Activated CD4-positive, alpha-beta memory T cell treated with anti-CD3 and anti-CD28 coated beads, Interleukin-2, amount 10 ng/mL, durations not matched to agents 7 days and 5 days (primary cell): ENCODE data around the gene ARAP1. TPM values are rescaled to one million over a fixed set of nuclear protein-coding genes. Genes with fewer than 3 reads are reported as not detected.

Experiments used
- CTCF ChIA-PET: fragments of 350-600 bp; sonication (Branson Sonifier 250); formaldehyde crosslinking; loops from one replicate; lab custom pipeline; 2021; ENCODE audit warnings: antibody characterized with exemption, inconsistent platforms; lab: Charles Lee
- POLR2A ChIA-PET: fragments of 350-600 bp; sonication (Branson Sonifier 250); formaldehyde crosslinking; loops from one replicate; lab custom pipeline; 2021; ENCODE audit warnings: antibody characterized with exemption; lab: Charles Lee
- DNase-seq: peaks from one replicate; pipeline ENCODE4 v3.0.0-alpha.2; 2020
- H3K27ac Mint-ChIP-seq: one replicate; pipeline ENCODE4 v1.8.0; 2021; ENCODE audit warnings: mild to moderate bottlenecking, mixed read lengths
- H3K27me3 Mint-ChIP-seq: one replicate; pipeline ENCODE4 v1.8.0; 2021; ENCODE audit warnings: mixed read lengths
- H3K36me3 Mint-ChIP-seq: one replicate; pipeline ENCODE4 v1.8.0; 2021; ENCODE audit warnings: low read depth, mixed read lengths
- H3K4me1 Mint-ChIP-seq: one replicate; pipeline ENCODE4 v1.8.0; 2021; ENCODE audit warnings: mixed read lengths
- H3K4me3 Mint-ChIP-seq: one replicate; pipeline ENCODE4 v1.8.0; 2021; ENCODE audit warnings: mild to moderate bottlenecking, mixed read lengths
- H3K9me3 Mint-ChIP-seq: one replicate; pipeline ENCODE4 v1.8.0; 2021; ENCODE audit warnings: mixed read lengths
- total RNA-seq, 2 experiments: library from RNA; stranded (reverse); gene quantifications; one replicate each; pipeline ENCODE4 v1.2.3, GENCODE V29; 2021

Gene ARAP1
- total RNA-seq, 2 experiments from 2014 or later = 108 to 109 TPM

DNA sequence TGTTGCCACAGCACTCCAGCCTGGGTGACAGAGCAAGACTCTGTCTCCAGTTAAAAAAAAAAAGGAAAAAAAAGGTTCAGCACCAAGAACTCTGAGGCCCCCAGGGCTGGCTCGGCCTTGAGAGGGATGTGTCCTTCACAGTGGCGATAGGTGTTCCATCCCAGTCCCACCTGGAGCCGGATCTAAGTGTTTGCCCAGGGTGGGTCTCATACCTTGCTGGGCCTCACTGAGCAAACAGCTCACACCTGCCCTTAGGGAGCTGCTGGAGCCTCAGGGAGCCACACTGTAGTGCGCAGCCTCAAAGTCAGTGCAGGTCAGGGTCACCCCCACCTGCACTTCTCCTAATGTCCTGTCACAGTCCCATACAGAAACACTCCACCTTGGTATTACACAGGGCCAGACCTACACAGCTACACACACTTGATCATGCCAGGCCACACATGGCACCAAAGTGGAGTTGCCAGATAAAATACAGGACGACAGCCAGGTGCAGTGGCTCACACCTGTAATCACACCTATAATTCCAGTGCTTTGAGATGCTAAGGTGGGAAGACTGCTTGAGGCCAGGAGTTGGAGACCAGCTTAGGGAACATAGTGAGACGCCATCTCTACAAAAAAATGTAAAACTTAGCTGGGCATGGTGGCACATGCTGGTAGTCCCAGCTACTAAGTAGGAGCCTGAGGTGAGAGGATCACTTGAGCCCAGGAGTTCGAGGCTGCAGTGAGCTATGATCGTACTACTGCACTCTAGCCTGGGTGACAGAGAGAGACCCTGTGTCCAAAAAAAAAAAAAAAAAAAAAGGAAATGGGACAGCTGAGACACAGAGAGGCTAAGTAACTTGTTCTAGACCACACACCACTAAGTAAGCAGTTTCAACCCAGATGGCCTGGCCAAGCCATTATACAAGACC is 34.4 kb upstream of the ARAP1 start:
- no peak for DNase-seq
- POLR2A ChIA-PET = interaction anchor here (0.9 to 1.3 kb wide), 3 partner anchors 11 to 390 kb away, joined by 3 to 4 read pairs (median 4); no protein-coding TSS in a partner anchor
- no peak overlapping the region for H3K4me3 Mint-ChIP-seq
- H3K4me1 Mint-ChIP-seq = peaks cover 16% of the 10 kb centered on the region
- CTCF ChIA-PET = interaction anchor here (0.7 to 1.8 kb wide), 5 partner anchors 11 to 396 kb away, joined by 3 to 9 read pairs (median 4); no protein-coding TSS in a partner anchor
- no peak overlapping the region for H3K27ac Mint-ChIP-seq
- H3K27me3 Mint-ChIP-seq = no peaks in the 10 kb centered on the region
- H3K9me3 Mint-ChIP-seq = no peaks in the 10 kb centered on the region
- no peaks in the 10 kb centered on the region for H3K36me3 Mint-ChIP-seq

DNA sequence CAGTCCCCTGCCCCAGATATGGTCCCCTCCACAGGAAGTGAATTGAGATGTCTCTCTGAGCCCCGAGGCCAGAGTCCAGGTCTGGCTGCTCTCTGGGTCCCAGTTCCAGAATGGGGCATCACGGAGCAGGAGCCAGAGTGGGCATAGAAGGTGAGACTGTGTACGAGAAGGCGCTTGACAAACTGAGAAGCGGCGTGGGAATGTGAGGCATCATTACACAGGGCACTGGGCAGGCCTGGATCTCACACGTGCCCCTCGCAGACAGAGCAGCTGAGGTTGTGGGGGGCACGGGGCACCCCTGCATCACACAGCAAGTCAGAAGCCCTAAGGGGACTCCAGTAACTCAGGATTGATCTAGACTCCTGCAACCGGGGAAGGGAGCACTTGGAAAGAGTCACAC is 32.5 kb upstream of the ARAP1 start:
- H3K27me3 Mint-ChIP-seq = peaks cover 8% of the 10 kb centered on the region
- ChIA-PET POLR2A (no interaction called here), CTCF (no interaction called here)
- H3K27ac Mint-ChIP-seq = no peak overlapping the region
- H3K9me3 Mint-ChIP-seq = no peaks in the 10 kb centered on the region
- DNase-seq = no peak
- no peaks in the 10 kb centered on the region for H3K36me3 Mint-ChIP-seq
- peaks cover 19% of the 10 kb centered on the region for H3K4me1 Mint-ChIP-seq
- H3K4me3 Mint-ChIP-seq = no peak overlapping the region

DNA sequence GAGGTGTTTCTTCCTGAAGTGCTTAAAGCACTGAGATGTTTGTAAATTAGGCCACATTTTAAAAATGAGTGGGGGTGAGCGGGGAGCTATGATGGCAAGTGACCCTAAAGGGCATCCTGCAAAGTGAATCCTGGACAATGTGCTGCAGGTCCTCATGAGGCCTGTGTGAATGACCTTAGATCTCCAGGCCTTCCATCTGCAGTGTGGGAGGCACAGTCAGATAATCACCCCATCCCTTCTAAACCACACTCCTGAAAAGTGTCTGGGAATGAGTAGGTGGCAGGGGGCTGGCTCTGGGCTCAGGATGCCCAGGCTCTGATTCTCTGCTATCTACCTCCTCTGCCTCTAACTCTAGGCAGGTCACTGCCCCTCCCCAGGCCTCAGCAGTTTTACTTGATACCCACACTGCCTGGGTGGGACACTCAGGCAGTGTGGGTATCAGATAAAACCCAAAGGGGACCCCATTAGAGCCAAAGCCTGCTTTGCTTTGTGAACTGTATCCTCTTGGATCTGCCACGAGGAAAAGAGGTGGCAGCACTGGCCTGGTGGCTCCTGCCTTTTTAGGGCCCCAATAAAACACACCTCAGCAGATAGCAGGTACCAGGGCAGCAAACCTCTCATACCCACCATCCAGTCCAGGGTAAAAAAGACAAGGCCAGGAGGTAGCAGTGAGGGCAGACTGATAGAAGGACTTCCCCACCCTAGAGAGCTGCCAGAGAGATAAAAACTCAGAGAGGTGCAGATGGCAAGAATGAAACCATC is 31.1 kb upstream of the ARAP1 start:
- peaks cover 11% of the 10 kb centered on the region for H3K27me3 Mint-ChIP-seq
- no peaks in the 10 kb centered on the region for H3K36me3 Mint-ChIP-seq
- peaks cover 19% of the 10 kb centered on the region for H3K4me1 Mint-ChIP-seq
- ChIA-PET POLR2A (interaction anchor here (1.3 to 2.0 kb wide), 5 partner anchors 10 to 116 kb away, joined by 3 to 8 read pairs (median 3); no protein-coding TSS in a partner anchor), CTCF (interaction anchor here (0.9 to 3.4 kb wide), 6 partner anchors 11 to 359 kb away, joined by 3 to 12 read pairs (median 6); partner anchors contain the start of genes ATG16L2 and STARD10)
- DNase-seq = no peak
- H3K27ac Mint-ChIP-seq = no peak overlapping the region
- H3K9me3 Mint-ChIP-seq = no peaks in the 10 kb centered on the region
- H3K4me3 Mint-ChIP-seq = no peak overlapping the region

DNA sequence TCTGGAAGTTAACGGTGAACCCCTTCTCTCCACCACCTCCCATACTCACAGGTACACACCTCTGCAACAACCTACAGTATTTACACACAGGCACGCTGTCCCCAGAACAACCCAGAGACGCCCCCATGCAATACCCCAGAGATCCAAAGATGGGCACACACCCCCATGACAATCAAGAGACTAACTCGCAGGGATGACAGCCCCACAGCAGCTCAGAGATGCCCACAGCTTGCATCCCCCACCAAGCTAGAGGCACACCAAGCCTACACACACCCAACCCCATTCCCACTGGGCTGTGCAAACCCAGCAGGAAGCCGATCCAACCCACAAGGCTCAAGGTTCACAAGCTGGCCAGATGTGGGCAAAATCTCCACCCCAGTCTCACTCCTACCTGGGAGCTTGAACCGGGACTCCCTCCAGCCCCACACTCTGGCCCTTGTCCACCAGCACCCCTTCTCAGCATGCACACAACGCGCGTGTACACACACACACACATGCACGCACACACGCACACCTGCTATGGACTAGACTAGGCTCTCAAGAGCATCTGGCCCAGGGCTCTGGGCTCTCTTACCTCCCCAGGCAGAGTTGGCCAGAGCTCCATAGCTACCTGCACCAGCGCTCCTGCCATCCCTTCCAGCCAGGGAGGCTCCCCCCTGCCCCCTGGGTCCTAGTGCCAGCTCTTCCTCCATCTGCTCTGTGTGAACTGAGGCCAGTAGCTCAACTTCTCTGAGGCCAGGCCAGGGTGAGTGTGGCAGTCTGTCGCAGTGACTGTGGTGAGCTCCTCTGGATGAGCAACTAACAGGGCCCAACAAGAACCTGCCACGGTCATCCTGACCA is 30.1 kb upstream of the ARAP1 start:
- Mint-ChIP-seq H3K9me3 (no peaks in the 10 kb centered on the region), H3K4me3 (peak overlapping the region; percentile 72), H3K4me1 (peaks cover 12% of the 10 kb centered on the region), H3K36me3 (no peaks in the 10 kb centered on the region), H3K27me3 (peaks cover 11% of the 10 kb centered on the region), H3K27ac (no peak overlapping the region)
- no peak for DNase-seq
- ChIA-PET CTCF (interaction anchor here (0.9 to 3.4 kb wide), 6 partner anchors 12 to 360 kb away, joined by 3 to 12 read pairs (median 6); partner anchors contain the start of genes ATG16L2 and STARD10), POLR2A (interaction anchor here (0.8 to 2.0 kb wide), 8 partner anchors 9 to 115 kb away, joined by 3 to 8 read pairs (median 3); partner anchors contain the start of gene STARD10)

DNA sequence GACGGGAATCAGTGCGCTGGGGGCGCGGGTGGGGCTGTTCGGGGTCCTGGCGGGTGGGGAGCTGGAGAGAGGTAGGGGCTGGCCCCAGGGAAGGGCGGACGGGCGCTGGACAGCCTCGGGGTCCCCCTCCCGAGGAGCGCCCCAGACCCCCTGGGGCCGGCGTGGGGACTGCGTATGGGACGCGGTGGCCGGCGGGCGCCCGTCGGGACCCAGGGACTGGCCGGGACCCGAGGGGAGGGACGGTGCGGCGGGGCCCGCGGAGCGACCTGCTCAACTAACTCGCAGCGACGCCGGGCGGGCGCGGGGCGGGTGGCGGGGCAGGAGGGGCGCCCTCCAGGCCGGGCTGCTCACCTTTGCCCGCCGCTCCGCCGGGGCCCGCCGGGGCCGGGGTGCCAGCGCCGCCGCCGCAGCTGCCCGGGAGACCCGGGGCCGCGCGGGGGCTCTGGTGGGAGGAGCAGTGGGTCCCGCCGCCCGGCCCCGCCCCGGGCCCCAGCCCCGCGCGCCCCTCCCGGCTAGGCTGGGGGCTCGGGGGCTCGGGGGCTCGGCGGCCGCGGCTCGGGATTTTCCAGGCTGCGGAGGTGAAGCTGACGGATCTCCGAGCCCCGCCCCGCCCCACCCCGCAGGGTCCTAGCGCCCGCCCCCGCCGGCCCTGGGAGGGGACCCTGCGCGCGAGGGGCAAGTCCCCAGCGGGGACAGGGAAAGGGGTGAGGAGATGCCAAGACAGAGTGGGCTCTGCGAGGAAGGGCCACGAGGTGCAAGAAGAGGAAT is 29.3 kb upstream of the ARAP1 start:
- no peaks in the 10 kb centered on the region for H3K36me3 Mint-ChIP-seq
- no peaks in the 10 kb centered on the region for H3K9me3 Mint-ChIP-seq
- peak overlapping the region; percentile 72 for H3K4me3 Mint-ChIP-seq
- peaks cover 15% of the 10 kb centered on the region for H3K4me1 Mint-ChIP-seq
- POLR2A ChIA-PET = interaction anchor here (1.0 to 2.0 kb wide), 9 partner anchors 8 to 114 kb away, joined by 3 to 8 read pairs (median 3); no protein-coding TSS in a partner anchor
- CTCF ChIA-PET = interaction anchor here (1.5 to 3.4 kb wide), 4 partner anchors 32 to 97 kb away, joined by 3 to 12 read pairs (median 6); partner anchors contain the start of gene ATG16L2
- H3K27ac Mint-ChIP-seq = no peak overlapping the region
- peak; percentile 42 for DNase-seq
- H3K27me3 Mint-ChIP-seq = peaks cover 11% of the 10 kb centered on the region

DNA sequence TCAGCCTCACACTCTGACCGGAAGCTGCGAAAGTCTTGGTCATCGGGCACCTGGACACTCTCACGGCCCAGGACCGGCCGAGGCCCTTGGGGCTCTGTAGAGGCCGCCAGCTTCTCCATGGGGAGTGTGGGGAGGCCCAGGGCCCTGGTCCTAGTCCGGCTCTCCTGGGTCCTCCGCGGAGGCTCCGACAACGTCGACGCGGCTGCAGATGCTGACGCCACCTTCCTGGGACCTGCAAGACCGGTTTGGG is 28.8 kb upstream of the ARAP1 start:
- DNase-seq = no peak
- Mint-ChIP-seq H3K4me3 (peak overlapping the region; percentile 64), H3K4me1 (peaks cover 15% of the 10 kb centered on the region), H3K27me3 (peaks cover 11% of the 10 kb centered on the region), H3K27ac (no peak overlapping the region), H3K36me3 (no peaks in the 10 kb centered on the region), H3K9me3 (no peaks in the 10 kb centered on the region)
- CTCF ChIA-PET = interaction anchor here (3.4 kb wide), 1 partner anchor 32 kb away, joined by 12 read pairs; the partner anchor contains the start of gene ATG16L2
- POLR2A ChIA-PET = interaction anchor here (1.2 to 1.5 kb wide), 2 partner anchors 10 to 43 kb away, joined by 3 to 5 read pairs; no protein-coding TSS in a partner anchor

DNA sequence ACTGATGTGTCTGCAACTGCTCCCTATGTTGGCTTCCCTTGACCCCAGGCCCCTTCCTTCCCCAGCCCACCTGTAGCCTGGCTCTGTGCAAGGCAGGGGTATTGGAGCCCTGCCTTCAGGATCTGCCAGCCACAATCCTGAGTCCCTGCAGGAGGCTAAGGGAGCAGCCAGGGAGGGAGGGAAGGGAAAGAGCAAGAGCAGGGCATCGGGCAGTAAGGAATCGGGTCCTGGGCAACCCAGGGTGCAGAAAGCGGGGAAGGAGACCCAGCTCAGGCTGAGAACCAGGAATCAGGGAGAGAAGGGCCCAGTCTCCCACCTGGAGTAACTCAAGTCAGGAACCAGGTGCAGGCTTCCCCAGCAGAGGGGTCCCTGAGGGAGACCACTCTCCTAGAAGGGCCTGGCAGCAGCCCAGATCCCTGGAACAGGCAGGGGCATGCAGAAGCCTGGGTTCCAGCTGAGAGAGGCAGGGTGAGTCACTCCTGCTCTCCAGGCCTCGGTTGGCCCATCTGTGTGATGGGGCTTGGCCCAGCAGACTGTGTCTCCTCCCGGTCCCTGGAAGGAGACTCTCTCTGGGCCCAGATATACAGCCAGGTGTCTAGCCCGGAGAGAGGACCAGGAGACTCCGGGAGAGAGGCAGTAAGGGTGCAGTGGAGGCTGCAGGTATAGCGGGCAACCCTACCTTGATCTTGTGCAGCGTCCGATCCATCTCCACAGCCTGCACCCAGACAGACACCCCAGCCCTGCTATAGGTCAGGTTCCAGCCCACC is 28.3 kb upstream of the ARAP1 start:
- DNase-seq = no peak
- H3K27ac Mint-ChIP-seq = no peak overlapping the region
- H3K4me1 Mint-ChIP-seq = peaks cover 15% of the 10 kb centered on the region
- H3K36me3 Mint-ChIP-seq = no peaks in the 10 kb centered on the region
- peaks cover 11% of the 10 kb centered on the region for H3K27me3 Mint-ChIP-seq
- CTCF ChIA-PET = interaction anchor here (3.4 kb wide), 1 partner anchor 33 kb away, joined by 12 read pairs; the partner anchor contains the start of gene ATG16L2
- H3K4me3 Mint-ChIP-seq = peak overlapping the region; percentile 64
- POLR2A ChIA-PET = interaction anchor here (1.2 to 1.5 kb wide), 2 partner anchors 9 to 42 kb away, joined by 3 to 5 read pairs; no protein-coding TSS in a partner anchor
- no peaks in the 10 kb centered on the region for H3K9me3 Mint-ChIP-seq

DNA sequence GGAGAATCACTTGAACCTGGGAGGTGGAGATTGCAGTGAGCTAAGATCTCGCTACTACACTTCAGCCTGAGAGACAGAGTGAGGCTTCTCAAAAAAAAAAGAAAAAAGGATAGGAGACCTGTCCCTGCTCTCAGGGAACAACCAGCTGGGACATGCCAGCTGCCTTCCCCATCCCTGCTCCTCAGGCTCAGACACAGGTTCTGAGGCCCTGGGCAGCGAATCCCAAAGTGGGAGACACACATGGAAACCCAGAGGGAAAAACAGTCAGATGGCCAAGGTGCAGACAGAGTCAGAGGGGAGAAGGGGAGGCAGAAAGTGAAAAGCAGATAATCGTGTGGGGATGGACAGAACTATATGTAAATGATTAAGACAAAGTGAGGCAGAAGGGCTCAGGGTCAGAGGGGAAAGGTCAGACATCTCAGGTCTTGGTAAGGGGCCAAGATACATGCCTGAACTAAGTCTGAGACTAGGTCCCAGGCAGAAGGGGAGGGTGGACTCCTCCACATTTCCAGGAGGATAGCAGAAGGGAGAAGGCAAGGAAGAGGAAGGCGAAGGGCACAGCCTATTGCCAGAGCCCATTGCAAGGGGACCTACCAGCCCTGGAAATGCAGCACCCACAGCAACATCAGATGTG is 27.4 kb upstream of the ARAP1 start:
- ChIA-PET POLR2A (interaction anchor here (0.7 to 1.2 kb wide), 3 partner anchors 22 to 363 kb away, joined by 3 to 4 read pairs (median 3); no protein-coding TSS in a partner anchor), CTCF (no interaction called here)
- no peak for DNase-seq
- Mint-ChIP-seq H3K27me3 (peaks cover 11% of the 10 kb centered on the region), H3K4me3 (peak overlapping the region; percentile 21), H3K9me3 (no peaks in the 10 kb centered on the region), H3K4me1 (peaks cover 15% of the 10 kb centered on the region), H3K27ac (no peak overlapping the region), H3K36me3 (no peaks in the 10 kb centered on the region)

DNA sequence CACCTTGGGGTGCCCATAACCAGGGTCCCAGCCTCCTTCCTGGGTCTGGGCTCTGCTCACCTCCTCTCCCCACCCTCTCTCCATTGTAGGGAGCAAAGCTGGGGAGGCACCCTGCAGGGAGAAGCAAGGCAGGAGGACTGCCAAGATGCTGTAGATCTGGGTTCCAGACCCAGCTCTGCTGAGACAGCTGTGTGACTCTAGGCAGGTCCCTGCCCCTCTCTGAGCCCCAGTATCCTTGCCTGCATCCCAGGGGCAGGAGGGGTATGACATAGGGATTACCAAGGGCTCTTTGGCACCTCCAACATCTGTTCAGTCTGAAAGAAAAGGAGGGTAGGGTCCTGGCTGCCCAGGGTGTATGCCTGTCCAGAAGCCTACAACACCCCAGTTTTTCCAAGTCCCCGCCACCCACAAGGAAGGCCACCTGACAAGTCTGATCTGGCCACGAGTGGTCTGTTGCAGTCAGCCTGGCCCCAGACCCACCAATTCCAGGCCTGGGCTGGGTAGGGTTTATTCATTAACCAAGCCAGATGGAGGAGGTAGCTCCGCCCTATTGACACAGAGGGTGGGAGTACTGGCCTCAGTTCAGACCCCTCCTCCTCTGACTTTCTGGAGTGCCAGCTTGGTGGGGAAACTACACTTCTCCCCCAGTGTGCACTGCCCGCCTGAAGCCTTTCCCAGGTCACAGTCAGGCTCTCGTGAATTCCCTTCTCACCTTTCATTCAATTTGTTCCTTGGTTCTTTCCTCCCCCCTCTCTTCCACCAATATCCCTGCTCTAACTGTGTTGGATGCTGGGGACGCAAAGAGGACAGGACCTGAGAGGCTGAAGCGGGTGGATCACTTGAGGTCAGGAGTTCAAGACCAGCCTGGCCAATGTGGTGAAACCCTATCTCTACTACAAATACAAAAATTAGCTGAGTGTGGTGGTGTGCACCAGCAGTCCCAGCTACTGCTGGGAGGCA is 26.6 kb upstream of the ARAP1 start:
- H3K27me3 Mint-ChIP-seq = peaks cover 11% of the 10 kb centered on the region
- H3K4me3 Mint-ChIP-seq = no peak overlapping the region
- DNase-seq = no peak
- H3K36me3 Mint-ChIP-seq = no peaks in the 10 kb centered on the region
- H3K27ac Mint-ChIP-seq = no peak overlapping the region
- ChIA-PET POLR2A (interaction anchor here (0.7 to 1.2 kb wide), 4 partner anchors 16 to 364 kb away, joined by 3 to 4 read pairs (median 4); no protein-coding TSS in a partner anchor), CTCF (no interaction called here)
- H3K4me1 Mint-ChIP-seq = peaks cover 15% of the 10 kb centered on the region
- no peaks in the 10 kb centered on the region for H3K9me3 Mint-ChIP-seq
